Retinal pigment epithelial cell (primary cell): ENCODE results near the gene PCDH9.

ENCODE experiments used
- DNase-seq: peaks from one replicate; pipeline ENCODE4 v3.0.0-alpha.2; 2010; ENCODE audit warnings: low read depth
- H3K4me3 ChIP-seq: 2 replicates; pipeline ENCODE4 v1.5.1; 2011; ENCODE audit warnings: mild to moderate bottlenecking, low read length, control low read depth, moderate library complexity
- CTCF ChIP-seq: conservative IDR thresholded peaks from 2 replicates; pipeline ENCODE4 v1.5.1; 2011; ENCODE audit warnings: low read depth, low read length, control low read depth, inconsistent platforms

Gene PCDH9

GRCh38 chr13:66860878-66861417 lies 369.2 kb downstream of the PCDH9 start:
- H3K4me3 ChIP-seq, result no peak overlapping the region
- DNase-seq, result no peak
- TF ChIP-seq CTCF, result no peak

- H3K4me3 ChIP-seq, result no peak overlapping the region
- TF ChIP-seq CTCF, result no peak
- no peak for DNase-seq
Observed at GRCh38 chr13:66859934-66860877, 369.9 kb downstream of the PCDH9 start.

- TF ChIP-seq CTCF, result no peak
- no peak for DNase-seq
- no peak overlapping the region for H3K4me3 ChIP-seq
Observed at GRCh38 chr13:66859078-66859477, 371.1 kb downstream of the PCDH9 start.

- H3K4me3 ChIP-seq, result no peak overlapping the region
- TF ChIP-seq CTCF, result no peak
Observed at GRCh38 chr13:66858163-66858562, 372.0 kb downstream of the PCDH9 start.

GRCh38 chr13:66855131-66855530 lies 375.0 kb downstream of the PCDH9 start:
- no peak for TF ChIP-seq CTCF
- DNase-seq, result no peak

More at GRCh38 chr13:66858163-66858562, 372.0 kb downstream of the PCDH9 start:
- DNase-seq, result no peak

GRCh38 chr13:66853564-66853963 lies 376.6 kb downstream of the PCDH9 start:
- TF ChIP-seq CTCF, result no peak

More at GRCh38 chr13:66855131-66855530, 375.0 kb downstream of the PCDH9 start:
- H3K4me3 ChIP-seq, result no peak overlapping the region

More at GRCh38 chr13:66853564-66853963, 376.6 kb downstream of the PCDH9 start:
- DNase-seq, result no peak
- no peak overlapping the region for H3K4me3 ChIP-seq
